ENCODE results near the gene SPINT4.

- TF ChIP-seq CTCF (conservative IDR thresholded peaks at IDR 0.05 in 1 of 2, IDR thresholded peaks at IDR 0.05 in 1 of 2; ENCODE audit: low read depth in 1 of 2, low read length in 2 of 2) (no peak), EZH2 (IDR thresholded peaks at IDR 0.05; ENCODE audit: low read length, missing control alignments) (no peak)
These were observed 52.8 kb downstream of the SPINT4 start for GRCh38 chr20:45774945-45775344.

All from fibroblast of lung (primary cell).